Measurements from ENCODE around the gene DKKL1.

DNA sequence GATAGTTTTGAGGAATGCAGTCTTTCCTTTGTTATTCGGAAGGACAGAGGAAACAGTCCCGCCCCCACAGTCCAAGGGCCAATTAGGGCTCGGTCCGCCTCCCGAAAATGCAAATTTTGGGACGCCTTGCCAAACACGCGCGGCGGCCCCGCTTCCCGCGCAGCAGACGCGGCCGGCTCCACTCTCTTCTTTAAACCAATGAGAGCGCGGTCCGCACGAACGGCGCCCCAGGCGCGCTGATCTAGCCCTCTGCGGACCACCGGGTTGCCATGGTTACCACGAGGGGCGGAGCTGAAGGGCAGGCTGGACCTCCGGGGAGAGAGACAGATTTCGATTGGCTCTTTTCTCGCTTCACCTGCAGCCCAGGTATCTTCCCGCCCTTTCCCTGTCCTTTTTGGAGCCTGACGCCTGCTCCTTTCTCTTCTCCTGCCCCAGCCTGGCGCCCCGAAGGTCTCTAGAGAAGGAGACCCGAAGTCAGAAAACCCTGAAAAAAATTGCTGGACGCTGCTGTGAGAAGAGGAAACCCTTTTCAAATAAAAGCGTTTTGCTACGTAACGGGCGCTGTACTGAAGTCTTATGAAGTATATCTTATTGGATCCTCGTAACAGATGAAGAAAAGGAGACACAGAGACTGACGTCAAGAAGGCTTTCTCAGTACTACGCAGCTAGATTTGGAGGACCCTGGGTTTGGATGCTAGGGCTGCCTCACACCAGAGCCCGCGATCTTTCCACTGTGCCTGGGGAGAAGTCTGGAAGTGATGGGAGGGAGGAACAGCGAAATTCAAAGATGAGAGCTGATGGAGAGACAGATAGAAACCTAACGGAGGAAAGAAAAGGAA lies 57.6 kb downstream of the DKKL1 start:
- TF ChIP-seq, protein P1, sequence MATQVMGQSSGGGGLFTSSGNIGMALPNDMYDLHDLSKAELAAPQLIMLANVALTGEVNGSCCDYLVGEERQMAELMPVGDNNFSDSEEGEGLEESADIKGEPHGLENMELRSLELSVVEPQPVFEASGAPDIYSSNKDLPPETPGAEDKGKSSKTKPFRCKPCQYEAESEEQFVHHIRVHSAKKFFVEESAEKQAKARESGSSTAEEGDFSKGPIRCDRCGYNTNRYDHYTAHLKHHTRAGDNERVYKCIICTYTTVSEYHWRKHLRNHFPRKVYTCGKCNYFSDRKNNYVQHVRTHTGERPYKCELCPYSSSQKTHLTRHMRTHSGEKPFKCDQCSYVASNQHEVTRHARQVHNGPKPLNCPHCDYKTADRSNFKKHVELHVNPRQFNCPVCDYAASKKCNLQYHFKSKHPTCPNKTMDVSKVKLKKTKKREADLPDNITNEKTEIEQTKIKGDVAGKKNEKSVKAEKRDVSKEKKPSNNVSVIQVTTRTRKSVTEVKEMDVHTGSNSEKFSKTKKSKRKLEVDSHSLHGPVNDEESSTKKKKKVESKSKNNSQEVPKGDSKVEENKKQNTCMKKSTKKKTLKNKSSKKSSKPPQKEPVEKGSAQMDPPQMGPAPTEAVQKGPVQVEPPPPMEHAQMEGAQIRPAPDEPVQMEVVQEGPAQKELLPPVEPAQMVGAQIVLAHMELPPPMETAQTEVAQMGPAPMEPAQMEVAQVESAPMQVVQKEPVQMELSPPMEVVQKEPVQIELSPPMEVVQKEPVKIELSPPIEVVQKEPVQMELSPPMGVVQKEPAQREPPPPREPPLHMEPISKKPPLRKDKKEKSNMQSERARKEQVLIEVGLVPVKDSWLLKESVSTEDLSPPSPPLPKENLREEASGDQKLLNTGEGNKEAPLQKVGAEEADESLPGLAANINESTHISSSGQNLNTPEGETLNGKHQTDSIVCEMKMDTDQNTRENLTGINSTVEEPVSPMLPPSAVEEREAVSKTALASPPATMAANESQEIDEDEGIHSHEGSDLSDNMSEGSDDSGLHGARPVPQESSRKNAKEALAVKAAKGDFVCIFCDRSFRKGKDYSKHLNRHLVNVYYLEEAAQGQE (IDR thresholded peaks at IDR 0.05; ENCODE audit: insufficient read depth in 1 of 2, low read depth in 2 of 2, low read length in 1 of 2), result no peak
- TF ChIP-seq CTCF (IDR thresholded peaks at IDR 0.05), result no peak

Measured in Panc1 (cell line).